Kidney tubule cell (primary cell): Measurements from ENCODE around the gene ALG8.

Experiments used
- DNase-seq: peaks from one replicate; pipeline ENCODE4 v3.0.0-alpha.2; 2018; ENCODE audit warnings: low spot score

The ALG8 gene

DNA sequence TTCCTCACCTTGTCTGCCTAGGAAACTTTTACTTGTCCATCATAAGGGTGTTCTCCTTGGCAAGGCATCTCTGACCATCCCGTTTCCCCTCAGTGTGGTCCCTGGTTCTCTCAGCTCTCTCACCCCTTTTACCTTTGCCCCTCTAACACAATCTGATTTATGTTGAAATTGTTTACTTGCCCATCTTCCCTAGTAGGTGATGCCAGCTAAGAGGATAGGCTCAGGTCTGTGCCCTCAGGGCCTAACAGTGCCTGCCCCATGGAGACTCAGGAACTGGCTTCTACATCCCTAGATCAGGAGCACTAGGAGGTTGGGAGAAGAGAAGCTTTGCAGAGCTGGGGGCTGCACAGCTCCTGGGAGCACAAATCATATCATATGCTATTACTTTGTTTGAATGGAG lies 21.1 kb upstream of the ALG8 start:
- DNase-seq = no peak

DNA sequence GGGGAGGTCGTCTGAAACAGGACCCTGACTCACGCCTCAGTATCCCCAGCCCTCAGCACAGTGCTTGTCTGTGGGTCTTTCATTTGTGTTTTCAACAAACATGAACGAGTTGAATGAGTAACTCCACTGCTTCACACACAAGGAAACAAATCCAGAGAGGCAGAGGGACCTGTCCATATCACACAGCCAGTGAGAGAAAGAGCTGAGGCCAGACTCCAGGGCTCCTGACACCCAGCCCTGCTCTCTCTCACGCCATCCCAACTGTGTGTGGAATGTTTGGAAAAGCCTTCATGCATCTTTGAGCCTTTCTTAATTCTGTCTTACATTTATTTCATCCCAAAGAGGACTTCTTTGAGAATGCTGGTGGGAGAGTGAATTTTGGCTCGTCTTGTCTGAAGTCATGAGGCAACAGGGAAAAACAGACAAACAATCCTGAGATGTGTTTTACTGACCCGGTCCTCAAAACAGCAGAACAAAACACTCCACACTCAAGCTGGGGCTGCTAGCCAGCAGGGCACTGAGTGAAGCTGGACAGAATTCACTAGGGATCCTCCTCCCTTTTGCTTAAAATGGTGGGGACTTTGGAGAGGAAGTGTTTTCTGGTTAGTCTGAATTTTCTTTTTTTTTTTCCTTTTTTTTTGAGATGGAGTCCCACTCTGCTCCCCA lies 19.7 kb upstream of the ALG8 start:
- no peak for DNase-seq

DNA sequence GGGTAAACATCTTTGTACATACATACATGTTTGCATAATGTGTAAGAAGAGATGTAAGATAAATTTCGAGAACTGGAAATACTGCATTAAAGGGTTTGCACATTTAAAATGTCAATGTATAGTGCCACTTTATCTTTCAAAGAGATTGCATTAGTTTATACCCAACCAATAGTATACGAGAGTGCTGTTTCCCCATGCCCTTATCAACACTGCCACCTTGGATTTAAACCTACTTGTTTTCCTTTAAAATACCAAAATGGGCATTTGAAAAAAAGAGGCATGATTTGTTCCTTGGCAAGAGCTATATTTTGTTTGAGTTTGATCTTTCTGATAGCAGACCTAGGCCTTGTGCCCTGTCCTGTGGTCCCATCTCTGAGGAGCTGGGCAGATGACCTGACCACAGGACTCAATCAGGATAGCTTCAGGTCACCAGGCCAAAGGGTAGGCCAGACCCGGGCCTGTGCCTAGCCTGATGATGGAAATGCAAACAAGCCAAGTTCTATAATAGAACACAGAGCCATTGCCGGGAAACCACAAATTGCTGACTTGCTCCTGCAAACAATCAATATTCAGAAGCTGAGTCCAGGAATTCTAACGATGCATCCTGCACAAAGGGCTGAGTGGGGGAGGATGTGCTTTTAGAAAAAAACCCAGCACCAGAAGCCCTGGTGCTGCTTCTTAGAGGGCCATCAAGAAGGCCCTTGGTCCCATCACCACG lies 16.9 kb upstream of the ALG8 start:
- no peak for DNase-seq

DNA sequence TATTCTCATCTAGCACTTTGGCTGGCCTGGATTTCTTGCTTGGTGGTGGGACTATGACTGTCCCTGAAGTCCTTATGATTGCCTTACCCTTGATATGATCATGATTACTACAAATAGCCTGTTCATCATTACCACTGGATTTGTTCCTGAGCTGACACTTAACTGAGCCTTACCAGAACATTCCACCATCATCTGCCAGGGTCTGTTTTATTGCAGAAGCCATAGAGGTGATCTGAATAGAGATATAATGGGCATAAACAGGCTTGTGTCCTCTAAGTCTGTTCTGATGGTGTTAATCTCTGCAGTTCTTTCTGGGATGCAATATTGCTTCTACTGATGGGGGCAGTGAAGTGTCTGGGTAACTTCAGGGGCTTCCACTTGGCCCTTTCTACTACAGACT lies 12.4 kb upstream of the ALG8 start:
- DNase-seq = no peak

DNA sequence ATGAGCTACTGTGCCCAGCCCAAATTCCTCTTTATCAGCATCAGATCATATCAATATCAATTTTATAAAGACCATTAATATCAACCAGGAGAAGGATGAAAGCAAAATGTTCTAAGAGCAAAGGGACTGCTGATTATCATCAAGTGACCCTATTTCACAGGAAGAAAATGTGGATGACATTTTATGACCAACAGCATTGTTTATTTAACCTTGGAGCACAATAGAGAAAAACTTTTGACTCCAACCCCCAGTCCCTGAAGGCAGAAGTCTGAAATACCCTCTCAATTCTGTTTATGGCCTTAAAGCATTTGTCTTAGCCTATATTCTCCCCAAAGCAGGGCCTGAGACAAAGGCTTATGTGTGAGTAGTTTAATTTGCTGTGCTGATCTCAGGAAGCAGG lies 11.3 kb upstream of the ALG8 start:
- no peak for DNase-seq

DNA sequence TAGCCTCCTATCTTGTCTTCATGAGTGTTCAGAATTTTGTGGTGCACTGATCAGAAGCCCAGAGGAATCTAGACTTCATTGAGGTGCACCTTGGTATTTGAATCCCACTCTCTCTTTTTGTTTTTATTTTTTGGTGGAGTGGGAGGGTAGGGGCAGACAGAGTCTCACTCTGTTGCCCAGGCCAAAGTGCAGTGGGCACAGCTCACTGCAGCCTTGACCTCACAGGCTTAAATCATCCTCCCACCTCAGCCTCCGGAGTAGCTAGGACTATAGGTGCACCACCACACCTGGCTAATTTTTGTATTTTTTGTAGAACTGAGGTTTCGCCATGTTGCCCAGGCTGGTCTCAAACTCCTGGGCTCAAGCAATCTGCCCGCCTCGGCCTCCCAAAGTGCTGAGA lies 10.9 kb upstream of the ALG8 start:
- DNase-seq = no peak

DNA sequence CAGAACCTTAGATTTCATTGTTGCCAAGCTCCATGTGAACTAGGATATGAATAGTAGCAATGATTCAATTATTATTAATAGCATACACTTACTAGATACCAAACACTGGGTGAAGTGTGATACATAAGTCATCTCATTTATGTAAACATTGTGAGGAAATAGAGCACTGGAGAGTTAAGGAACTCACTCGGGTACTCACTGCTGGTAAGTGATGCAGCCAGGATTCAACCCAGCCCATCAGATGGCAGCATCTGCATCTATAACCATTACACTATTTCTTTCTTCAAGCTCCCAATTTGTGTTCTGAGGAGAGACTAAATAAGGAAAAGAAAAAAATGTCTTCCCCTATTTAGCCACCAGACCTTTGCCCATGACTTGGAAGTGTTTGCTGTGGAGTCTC lies 10.2 kb upstream of the ALG8 start:
- DNase-seq = no peak

DNA sequence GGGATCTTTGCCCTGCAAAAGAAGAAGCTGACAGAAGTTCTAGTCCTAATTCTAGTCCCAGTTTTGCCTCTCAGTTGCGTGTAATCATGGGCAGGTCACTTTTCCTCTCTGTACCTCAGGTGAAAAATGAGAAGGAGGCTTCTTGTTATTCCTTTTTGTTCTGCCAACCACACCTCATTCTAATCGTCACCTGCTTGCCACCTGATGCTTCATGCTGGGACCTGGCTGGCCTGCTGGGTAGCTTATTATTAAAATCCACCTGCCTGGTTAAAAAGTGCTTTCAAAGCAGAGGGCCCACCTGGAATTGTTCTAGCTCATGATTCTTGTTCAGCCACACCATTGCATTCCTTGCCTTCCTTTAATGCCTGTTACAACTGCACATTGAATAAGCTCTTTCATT lies 8.4 kb upstream of the ALG8 start:
- DNase-seq = no peak

DNA sequence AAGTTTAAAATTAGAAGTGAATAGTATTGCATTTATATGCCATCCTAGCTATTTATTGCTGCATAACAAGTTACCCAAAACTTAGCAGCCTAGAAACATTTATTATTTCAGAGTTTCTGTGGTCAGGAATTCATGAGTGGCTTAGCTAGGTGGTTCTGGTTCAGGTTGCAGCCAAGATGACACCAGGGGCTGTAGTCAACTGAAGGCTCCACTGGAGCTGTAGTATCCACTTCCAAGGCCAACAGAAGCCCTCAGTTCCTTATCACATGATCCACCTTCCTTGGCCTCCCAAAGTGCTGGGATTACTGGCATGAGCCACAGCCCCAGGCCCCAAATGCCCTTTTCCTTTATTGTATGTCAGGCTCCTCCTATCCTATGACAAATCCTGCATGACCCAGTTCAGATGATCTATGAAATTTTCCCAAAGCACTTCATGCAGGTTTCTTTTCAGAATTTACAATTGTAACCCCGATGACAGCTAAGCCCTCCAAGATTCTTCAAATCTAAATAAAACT lies 6.1 kb upstream of the ALG8 start:
- DNase-seq = no peak

DNA sequence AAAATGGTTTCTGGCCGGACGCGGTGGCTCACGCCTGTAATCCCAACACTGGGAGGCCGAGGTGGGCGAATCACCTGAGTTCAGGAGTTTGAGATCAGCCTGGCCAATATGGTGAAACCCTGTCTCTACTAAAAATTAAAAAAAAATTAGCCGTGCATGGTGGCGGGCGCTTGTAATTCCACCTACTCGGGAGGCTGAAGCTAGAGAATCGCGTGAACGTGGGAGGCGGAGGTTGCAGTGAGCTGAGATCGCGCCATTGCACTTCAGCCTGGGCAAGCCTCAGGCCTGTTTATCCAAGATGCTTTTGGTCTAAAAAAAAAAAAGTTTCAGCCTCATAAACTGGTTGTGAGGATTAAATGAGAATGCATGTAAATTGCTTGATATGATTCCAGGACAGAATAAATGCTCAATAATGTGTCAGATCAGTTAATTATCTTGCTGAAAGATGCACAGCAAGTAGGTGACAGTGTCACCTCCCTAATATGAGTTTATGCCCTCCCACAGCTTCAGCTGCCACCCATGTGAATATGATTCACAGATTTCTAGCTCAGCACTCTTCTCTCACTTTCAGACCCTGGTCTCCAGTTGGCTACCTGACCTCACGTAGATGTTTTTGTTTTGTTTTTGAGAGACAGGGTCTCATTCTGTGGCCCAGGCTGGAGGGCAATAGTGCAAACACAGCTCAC lies 1.1 kb upstream of the ALG8 start:
- DNase-seq = no peak

DNA sequence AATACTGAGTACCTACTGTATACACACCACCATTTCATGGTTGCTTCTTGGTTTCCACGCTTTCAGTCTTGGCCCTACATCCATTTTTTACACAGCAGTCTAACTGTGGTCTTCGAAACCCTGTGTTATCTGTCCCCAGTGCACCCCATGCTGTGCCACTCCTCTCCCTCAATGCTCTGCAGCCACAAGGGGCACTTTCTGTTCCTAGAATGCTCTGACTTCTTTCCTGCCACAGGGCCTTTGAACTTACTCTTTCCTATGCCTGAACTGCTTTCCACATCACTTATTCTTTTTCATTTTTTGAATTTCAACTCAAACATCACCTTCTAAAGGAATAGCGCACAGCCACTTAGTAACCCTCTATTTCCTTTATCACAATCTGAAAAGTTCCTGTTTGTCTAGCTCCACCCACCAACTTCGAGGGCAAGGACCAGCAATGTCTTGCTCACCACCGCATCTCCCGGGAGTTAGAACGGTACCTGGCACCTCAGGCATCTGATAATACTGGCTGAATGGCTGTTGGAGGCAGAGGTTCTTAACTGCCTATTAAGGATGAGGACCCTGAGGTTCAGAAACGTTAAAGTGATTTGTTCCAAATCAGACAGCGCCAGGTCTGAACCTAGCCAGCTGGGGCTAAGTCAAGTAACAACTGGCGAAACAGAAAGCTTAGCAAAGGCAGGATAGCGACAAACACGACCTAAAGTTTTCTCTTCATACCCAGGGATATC lies 568 bp downstream of the ALG8 start:
- DNase-seq = peak; percentile 72

DNA sequence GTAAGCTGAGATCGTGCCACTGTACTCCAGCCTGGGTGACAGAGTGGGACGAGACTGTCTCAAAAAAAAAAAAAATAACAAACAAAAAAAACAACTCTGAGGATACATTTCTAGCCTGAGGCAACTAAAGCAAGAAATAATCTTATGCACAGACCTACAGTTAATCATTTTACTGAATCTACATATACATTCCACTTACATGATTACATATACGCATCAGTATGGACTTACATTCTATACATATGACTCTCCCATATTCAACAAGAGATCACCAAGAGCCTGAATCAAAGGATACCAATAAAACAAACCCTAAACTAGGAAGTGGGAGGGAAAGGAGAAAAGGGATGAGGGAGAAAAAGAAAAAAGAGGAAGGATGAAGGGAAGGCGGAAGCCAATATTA lies 1.1 kb downstream of the ALG8 start:
- DNase-seq = no peak

DNA sequence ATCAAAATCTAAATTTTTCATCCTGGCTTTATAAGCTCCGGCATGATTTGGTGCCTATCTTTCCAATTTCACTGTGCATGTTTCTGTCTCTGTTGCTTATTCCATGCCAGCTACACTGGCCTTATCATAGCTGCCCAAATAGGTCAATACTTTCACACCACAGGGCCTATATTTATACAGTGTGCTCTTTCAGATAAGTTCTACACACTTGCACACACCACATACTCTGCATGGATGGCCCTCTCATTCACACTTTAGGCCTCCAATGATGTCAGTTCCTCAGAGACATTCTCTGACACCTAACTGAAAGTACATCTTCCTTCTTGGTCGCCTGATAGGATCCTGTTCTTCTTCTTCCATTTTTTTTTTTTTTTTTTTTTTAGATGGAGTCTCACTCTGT lies 7.0 kb downstream of the ALG8 start:
- DNase-seq = no peak

DNA sequence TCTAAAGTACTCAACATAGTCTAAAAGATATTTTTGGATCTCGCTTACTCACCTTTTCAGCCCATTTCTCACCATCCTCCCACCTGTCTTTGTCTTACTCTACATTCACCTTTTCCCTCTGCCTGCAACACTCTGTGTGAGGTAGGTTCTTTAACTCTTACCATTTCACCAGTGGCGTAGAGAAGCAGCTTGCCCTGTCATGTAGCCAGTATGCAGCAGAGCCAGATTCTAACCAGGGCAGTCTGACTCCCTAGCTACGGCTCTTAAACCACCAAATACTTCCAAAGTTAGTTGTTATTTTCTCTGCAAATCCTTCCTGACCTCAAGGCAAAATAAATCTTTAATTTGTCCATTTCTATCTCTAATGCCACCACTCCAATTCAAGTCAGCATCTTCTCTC lies 7.5 kb downstream of the ALG8 start:
- no peak for DNase-seq

DNA sequence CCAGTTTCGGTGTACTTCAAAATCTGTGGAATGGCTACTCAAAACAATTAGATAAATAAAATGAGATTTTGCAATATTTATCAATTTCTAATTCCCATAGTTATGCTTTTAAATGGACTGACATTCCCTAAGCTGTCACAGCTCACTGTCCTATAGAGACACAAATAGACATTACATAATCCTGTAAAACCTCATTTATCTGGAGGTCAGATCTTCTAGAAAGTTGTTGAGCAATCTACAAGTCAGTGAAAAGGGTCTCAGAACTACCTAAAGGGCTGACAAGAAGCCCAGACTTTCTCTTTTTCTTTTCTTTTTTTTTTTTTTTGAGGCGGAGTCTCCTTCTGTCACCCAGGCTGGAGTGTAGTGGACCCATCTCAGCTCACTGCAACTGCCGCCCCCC lies 12.0 kb downstream of the ALG8 start:
- no peak for DNase-seq

DNA sequence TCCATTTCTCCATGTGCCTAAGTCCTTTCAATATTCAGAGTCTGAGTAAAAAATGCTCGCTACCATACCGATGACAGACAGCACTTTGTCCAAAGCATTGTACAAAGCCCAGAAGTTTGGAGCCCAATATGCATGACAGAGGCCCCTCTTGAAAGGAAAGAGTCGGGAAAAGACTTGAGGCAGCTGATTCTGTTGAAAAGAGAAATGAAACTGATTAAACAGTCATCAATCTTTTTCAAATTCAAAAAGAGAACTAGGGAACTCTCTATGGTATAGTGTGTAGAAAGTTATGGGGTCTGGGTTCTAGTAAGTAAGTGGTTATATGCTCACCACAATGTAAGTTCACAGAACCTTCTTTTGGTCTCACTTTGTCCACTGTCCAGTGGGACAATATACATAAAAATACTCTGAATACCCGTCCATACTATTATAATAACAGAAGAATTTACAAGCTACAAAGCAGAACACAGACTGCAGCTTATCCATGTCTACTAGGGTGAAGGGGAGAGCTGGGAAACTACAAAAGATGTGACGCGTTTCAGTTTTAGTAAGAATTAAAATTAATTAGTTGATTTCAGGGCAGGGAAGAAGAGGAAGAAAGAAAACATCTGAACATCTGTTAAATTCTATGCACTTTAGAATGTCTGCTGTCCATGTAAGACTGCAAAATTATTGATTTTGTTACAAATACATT lies 26.7 kb downstream of the ALG8 start:
- no peak for DNase-seq

DNA sequence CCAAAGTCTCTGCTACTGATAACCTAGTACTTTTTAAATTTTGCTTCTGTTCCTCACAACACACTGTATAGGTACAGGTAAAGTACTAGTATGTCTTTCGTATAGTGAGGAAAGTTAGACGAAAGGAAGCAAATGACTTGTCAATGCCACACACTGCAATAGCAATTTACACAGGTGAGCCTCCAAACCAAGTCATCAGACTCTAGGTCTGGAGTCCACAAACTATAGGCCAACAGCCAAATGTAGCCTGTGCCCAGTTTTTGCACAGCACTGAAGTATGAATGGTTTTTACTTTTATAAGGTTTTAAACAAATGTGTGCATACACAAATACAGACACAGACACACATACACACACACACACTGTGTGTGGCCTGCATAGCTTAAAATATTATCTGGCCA lies 28.1 kb downstream of the ALG8 start:
- no peak for DNase-seq

DNA sequence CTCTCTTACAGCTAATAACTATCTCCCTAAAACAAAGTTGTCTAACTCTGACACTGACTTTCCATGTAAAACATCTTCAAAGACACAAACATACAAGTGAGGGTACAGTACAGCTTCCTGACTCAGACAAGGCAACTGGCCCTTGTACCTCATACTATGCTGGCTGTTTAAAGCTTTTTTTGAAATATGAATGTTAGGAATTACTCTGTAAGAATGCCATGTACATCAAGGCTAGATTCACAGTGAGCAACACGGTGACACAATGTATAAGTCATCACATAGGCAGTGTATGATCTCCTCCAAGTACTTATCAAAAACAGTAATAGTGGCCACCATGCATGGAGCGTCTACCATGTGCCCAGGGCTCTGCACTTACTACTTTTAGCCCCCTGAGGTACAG lies 28.6 kb downstream of the ALG8 start:
- no peak for DNase-seq

DNA sequence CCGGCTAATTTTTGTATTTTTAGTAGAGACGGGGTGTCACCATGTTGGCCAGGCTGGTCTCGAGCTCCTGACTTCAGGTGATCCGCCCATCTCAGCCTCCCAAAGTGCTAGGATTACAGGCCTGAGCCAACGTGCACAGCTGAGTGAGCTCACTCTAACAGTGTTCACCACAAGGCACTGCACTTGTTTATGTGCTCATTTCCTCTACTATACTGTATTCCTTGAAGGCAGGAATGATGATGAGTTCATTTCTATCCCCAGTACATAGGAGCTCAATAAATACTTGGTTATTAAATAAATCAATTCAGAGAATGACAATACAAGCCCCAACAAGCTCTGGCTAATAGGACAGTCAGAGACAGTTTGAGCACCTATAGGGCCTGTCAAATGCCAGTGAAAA lies 29.1 kb downstream of the ALG8 start:
- DNase-seq = no peak

DNA sequence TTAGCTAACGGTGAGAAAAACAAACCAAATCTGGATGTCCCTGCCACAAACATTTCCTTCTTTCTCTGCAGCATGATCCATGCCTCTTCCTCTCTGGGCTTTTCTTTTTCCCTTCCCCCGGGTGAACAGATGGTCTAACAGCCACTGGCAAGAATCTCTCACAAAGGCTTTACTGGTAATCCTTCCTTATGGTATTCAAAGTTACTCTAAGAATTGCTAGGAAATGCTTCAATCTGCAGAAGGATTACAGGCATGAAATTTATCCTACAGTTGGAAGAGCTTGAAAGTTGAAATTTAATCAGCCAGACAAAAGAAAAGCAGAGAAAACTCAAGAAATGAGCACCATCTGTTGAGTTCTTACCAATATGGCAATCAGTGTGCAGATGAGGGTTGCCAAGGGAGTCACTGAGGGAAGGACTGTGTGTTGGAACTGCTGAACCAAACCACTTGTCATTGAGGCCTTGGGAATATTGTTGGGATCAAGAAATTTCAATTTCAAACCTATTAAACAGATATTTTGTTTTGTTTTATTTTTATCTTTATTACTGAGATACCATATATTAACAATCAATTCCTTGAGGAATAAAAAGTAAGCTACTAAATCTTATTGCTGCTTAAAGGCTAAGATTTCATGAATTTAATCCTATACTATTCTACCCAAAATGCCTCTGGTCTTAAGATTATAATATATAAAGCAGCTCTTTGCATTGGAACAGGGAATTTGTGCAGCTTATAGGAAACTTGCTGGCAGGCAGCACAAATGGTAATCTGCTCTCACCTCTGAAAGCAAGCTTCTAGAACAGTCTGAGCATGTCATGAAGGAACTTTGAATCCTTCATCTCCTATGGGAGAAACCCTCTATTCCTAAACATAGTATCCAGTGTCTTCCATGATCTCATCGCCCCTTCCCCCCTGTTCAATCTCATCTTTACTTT lies 30.1 kb downstream of the ALG8 start:
- DNase-seq = no peak
